T-cell (primary cell): ENCODE data around the gene NPR2. TPM values are rescaled to one million over a fixed set of nuclear protein-coding genes. Genes with fewer than 3 reads are reported as not detected.

Experiments used
- ATAC-seq, 4 experiments: fragments of 200-7000 bp in 3 of 4; fragments of 150-1000 bp in 1 of 4; cut with Tn5 transposase; replicated peaks in 1 of 4; 1 replicate in 3 of 4; 2 replicates in 1 of 4; pipeline ENCODE4 v1.10.0; 2021; ENCODE audit warnings: moderate library complexity in 3 of 4, mild to moderate bottlenecking in 2 of 4, moderate number of reproducible peaks in 1 of 4
- CTCF ChIA-PET, 2 donors: fragments of 300-600 bp; sonication (Branson Sonifier 250); formaldehyde crosslinking; loops; one replicate each; lab custom pipeline; 2022; ENCODE audit warnings: antibody characterized with exemption in 2 of 2; lab: Charles Lee
- POLR2A ChIA-PET, 2 donors: fragments of 300-600 bp; sonication (Branson Sonifier 250); formaldehyde crosslinking; loops; one replicate each; lab custom pipeline; 2022; ENCODE audit warnings: antibody characterized with exemption in 2 of 2; lab: Charles Lee
- DNase-seq, 35 experiments: peaks; one replicate each; pipeline versions ENCODE4 v3.0.0 to v3.0.0-alpha.2; 2013 to 2023
- H3K27ac ChIP-seq: one replicate; pipeline ENCODE4 v1.5.1; 2013; ENCODE audit warnings: low read length
- H3K27me3 ChIP-seq, 2 experiments: replicated peaks in 1 of 2; 1 replicate in 1 of 2; 2 replicates in 1 of 2; pipeline versions ENCODE4 v1.6.1 to v1.7.0; 2013; ENCODE audit warnings: low read length in 1 of 2, mixed read lengths in 1 of 2; ENCODE audit not compliant: control insufficient read depth in 2 of 2, insufficient read depth in 2 of 2; ENCODE audit errors: extremely low read depth in 1 of 2
- H3K36me3 ChIP-seq, 2 donors: 1 replicate in 1 of 2; 2 replicates in 1 of 2; pipeline versions ENCODE4 v1.6.1 to v1.7.0; 2013; ENCODE audit warnings: low read length in 1 of 2; ENCODE audit not compliant: control insufficient read depth in 2 of 2, insufficient read depth in 1 of 2; ENCODE audit errors: extremely low read depth in 1 of 2
- H3K4me1 ChIP-seq, 2 experiments: 1 replicate in 1 of 2; 2 replicates in 1 of 2; pipeline versions ENCODE4 v1.6.1 to v1.7.0; 2013; ENCODE audit warnings: low read length in 2 of 2, mixed read lengths in 1 of 2; ENCODE audit not compliant: insufficient read depth in 2 of 2, control insufficient read depth in 1 of 2; ENCODE audit errors: extremely low read depth in 1 of 2
- H3K4me3 ChIP-seq, 2 donors: 1 replicate in 1 of 2; 2 replicates in 1 of 2; pipeline versions ENCODE4 v1.5.1 to v1.7.0; 2013; ENCODE audit warnings: mild to moderate bottlenecking in 2 of 2, low read length in 1 of 2, moderate library complexity in 1 of 2; ENCODE audit not compliant: control insufficient read depth in 1 of 2; ENCODE audit errors: extremely low read depth in 1 of 2
- H3K9me3 ChIP-seq: 2 replicates; pipeline ENCODE4 v1.7.0; 2013
- H3K27ac Mint-ChIP-seq, 2 donors: one replicate each; pipeline ENCODE4 v1.8.0; 2020 to 2021; ENCODE audit warnings: mild to moderate bottlenecking in 2 of 2, mixed read lengths in 2 of 2
- H3K27me3 Mint-ChIP-seq, 2 donors: one replicate each; pipeline ENCODE4 v1.8.0; 2021 to 2022; ENCODE audit warnings: mixed read lengths in 2 of 2
- H3K36me3 Mint-ChIP-seq: one replicate; pipeline ENCODE4 v1.8.0; 2021; ENCODE audit warnings: mixed read lengths
- H3K4me1 Mint-ChIP-seq, 3 donors: one replicate each; pipeline ENCODE4 v1.8.0; 2020 to 2022; ENCODE audit warnings: mixed read lengths in 3 of 3, mild to moderate bottlenecking in 1 of 3
- H3K4me3 Mint-ChIP-seq, 3 donors: one replicate each; pipeline ENCODE4 v1.8.0; 2020 to 2022; ENCODE audit warnings: mild to moderate bottlenecking in 3 of 3, mixed read lengths in 3 of 3, moderate library complexity in 3 of 3
- H3K9me3 Mint-ChIP-seq, 3 donors: one replicate each; pipeline ENCODE4 v1.8.0; 2020 to 2022; ENCODE audit warnings: mixed read lengths in 3 of 3
- WGBS: methylation state at CpG from one replicate; pipeline ENCODE4 v1.1.5; 2013; ENCODE audit warnings: missing lambda C conversion rate; ENCODE audit not compliant: insufficient coverage; 5-methylcytosine and 5-hydroxymethylcytosine counted together
- total RNA-seq, 35 experiments: library from RNA in 6 of 35; stranded (reverse) in 6 of 35; fragments of 120-200 nt in 1 of 35; gene quantifications; one replicate each; pipeline versions ENCODE4 v1.2.1 to v1.2.4 and lab custom pipeline; 2013 to 2026

The NPR2 gene
- total RNA-seq, 5 donors from 2014 or later (not counting 1 experiment from before 2014, with no cell fraction given) = 5.9 to 10.9 (median 10.5) TPM

- Mint-ChIP-seq H3K4me3 (no peak overlapping the region), H3K4me1 (peaks cover 22 to 29% (median 27%) of the 10 kb centered on the region in 3 donors), H3K36me3 (no peaks in the 10 kb centered on the region), H3K9me3 (no peaks in the 10 kb centered on the region), H3K27me3 (no peaks in the 10 kb centered on the region), H3K27ac (peak overlapping the region in 1 of 2 donors; percentile 3)
- DNase-seq (no peak), ATAC-seq (no peak)
- ChIA-PET POLR2A (interaction anchor here in 1 of 2 donors (0.7 kb wide), 1 partner anchor 1757 kb away, joined by 7 read pairs; no protein-coding TSS in a partner anchor), CTCF (interaction anchor here (0.9 to 1.4 kb wide), 4 partner anchors 8 to 46 kb away, joined by 3 read pairs; no protein-coding TSS in a partner anchor)
- peaks cover 0 to 7% of the 10 kb centered on the region in 2 donors for H3K36me3 ChIP-seq
- H3K9me3 ChIP-seq = no peaks in the 10 kb centered on the region
- H3K27ac ChIP-seq = no peak overlapping the region
- H3K4me1 ChIP-seq = peaks cover 6 to 10% of the 10 kb centered on the region in 2 experiments
- H3K27me3 ChIP-seq = no peaks in the 10 kb centered on the region
- 92% methylated on average over 11 of the region's 14 CpGs for WGBS
- H3K4me3 ChIP-seq = no peak overlapping the region
Measured at GRCh38 chr9:35834260-35835215, 43.1 kb downstream of the NPR2 start.

GRCh38 chr9:35835216-35835632 lies 43.8 kb downstream of the NPR2 start:
- ATAC-seq (no peak), DNase-seq (peak in 1 of 35 experiments; percentile 31)
- Histone ChIP-seq H3K9me3 (no peaks in the 10 kb centered on the region), H3K4me1 (peaks cover 6% of the 10 kb centered on the region in 2 experiments), H3K27me3 (no peaks in the 10 kb centered on the region), H3K36me3 (peaks cover 0 to 10% of the 10 kb centered on the region in 2 donors), H3K27ac (no peak overlapping the region), H3K4me3 (no peak overlapping the region)
- Mint-ChIP-seq H3K4me3 (no peak overlapping the region), H3K4me1 (peaks cover 15 to 23% (median 20%) of the 10 kb centered on the region in 3 donors), H3K9me3 (no peaks in the 10 kb centered on the region), H3K36me3 (no peaks in the 10 kb centered on the region), H3K27me3 (no peaks in the 10 kb centered on the region), H3K27ac (no peak overlapping the region)
- WGBS = 100% methylated on average over 2 of the region's 3 CpGs
- CTCF ChIA-PET = interaction anchor here in 1 of 2 donors (0.9 to 1.4 kb wide), 4 partner anchors 9 to 45 kb away, joined by 3 read pairs; no protein-coding TSS in a partner anchor
- POLR2A ChIA-PET = interaction anchor here in 1 of 2 donors (0.7 kb wide), 1 partner anchor 83 kb away, joined by 3 read pairs; no protein-coding TSS in a partner anchor

GRCh38 chr9:35835766-35836165 lies 44.4 kb downstream of the NPR2 start:
- Histone ChIP-seq H3K9me3 (no peaks in the 10 kb centered on the region), H3K27ac (no peak overlapping the region), H3K27me3 (no peaks in the 10 kb centered on the region), H3K4me3 (no peak overlapping the region), H3K4me1 (peaks cover 3 to 6% of the 10 kb centered on the region in 2 experiments), H3K36me3 (peaks cover 0 to 10% of the 10 kb centered on the region in 2 donors)
- Mint-ChIP-seq H3K9me3 (no peaks in the 10 kb centered on the region), H3K27ac (no peak overlapping the region), H3K27me3 (no peaks in the 10 kb centered on the region), H3K4me3 (no peak overlapping the region), H3K4me1 (peaks cover 10 to 19% (median 16%) of the 10 kb centered on the region in 3 donors), H3K36me3 (no peaks in the 10 kb centered on the region)
- POLR2A ChIA-PET = interaction anchor here in 1 of 2 donors (0.7 kb wide), 1 partner anchor 84 kb away, joined by 3 read pairs; no protein-coding TSS in a partner anchor
- WGBS = 73% methylated on average over 2 of the region's 2 CpGs
- no peak for DNase-seq
- CTCF ChIA-PET = interaction anchor here (0.7 to 1.4 kb wide), 5 partner anchors 9 to 46 kb away, joined by 3 to 4 read pairs (median 3); no protein-coding TSS in a partner anchor
- ATAC-seq = no peak

GRCh38 chr9:35836595-35836994 lies 45.2 kb downstream of the NPR2 start:
- DNase-seq = no peak

GRCh38 chr9:35839926-35840325 lies 48.5 kb downstream of the NPR2 start:
- Mint-ChIP-seq H3K4me1 (peaks cover 9 to 11% (median 10%) of the 10 kb centered on the region in 3 donors), H3K36me3 (no peaks in the 10 kb centered on the region), H3K4me3 (no peak overlapping the region), H3K27me3 (no peaks in the 10 kb centered on the region), H3K27ac (no peak overlapping the region), H3K9me3 (no peaks in the 10 kb centered on the region)
- no peaks in the 10 kb centered on the region for H3K9me3 ChIP-seq
- POLR2A ChIA-PET = no interaction called here
- no peak overlapping the region for H3K4me3 ChIP-seq
- H3K27ac ChIP-seq = no peak overlapping the region
- DNase-seq (no peak), ATAC-seq (no peak)
- peaks cover 4 to 7% of the 10 kb centered on the region in 2 experiments for H3K4me1 ChIP-seq
- CTCF ChIA-PET = interaction anchor here in 1 of 2 donors (1.5 kb wide), 1 partner anchor 42 kb away, joined by 4 read pairs; no protein-coding TSS in a partner anchor
- no peaks in the 10 kb centered on the region for H3K27me3 ChIP-seq
- H3K36me3 ChIP-seq = peaks cover 0 to 3% of the 10 kb centered on the region in 2 donors
- whole genome bisulfite sequencing = 84% methylated on average over 5 of the region's 5 CpGs

More at GRCh38 chr9:35836595-35836994, 45.2 kb downstream of the NPR2 start:
- Mint-ChIP-seq H3K4me1 (peaks cover 6 to 14% (median 10%) of the 10 kb centered on the region in 3 donors), H3K4me3 (no peak overlapping the region), H3K27ac (no peak overlapping the region), H3K9me3 (no peaks in the 10 kb centered on the region), H3K36me3 (no peaks in the 10 kb centered on the region), H3K27me3 (no peaks in the 10 kb centered on the region)
- POLR2A ChIA-PET = no interaction called here
- Histone ChIP-seq H3K27me3 (no peaks in the 10 kb centered on the region), H3K4me1 (peaks cover 3 to 6% of the 10 kb centered on the region in 2 experiments), H3K27ac (no peak overlapping the region), H3K4me3 (no peak overlapping the region), H3K36me3 (peaks cover 0 to 10% of the 10 kb centered on the region in 2 donors), H3K9me3 (no peaks in the 10 kb centered on the region)
- CTCF ChIA-PET = interaction anchor here (0.6 to 0.7 kb wide), 2 partner anchors 10 to 27 kb away, joined by 3 to 4 read pairs; no protein-coding TSS in a partner anchor
- no peak for ATAC-seq
- 84% methylated on average over 2 of the region's 5 CpGs for WGBS
